HEK293 (cell line): Measurements from ENCODE around the gene HPCA.

Experiments used
- BCL11B ChIP-seq: fragments of 450-650 bp; formaldehyde crosslinking; IDR thresholded peaks from 2 replicates; pipeline ENCODE4 v1.5.1; 2016; ENCODE audit warnings: low read depth, missing biosample characterization, missing genetic modification characterization
- KLF9 ChIP-seq: fragments of 450-650 bp; formaldehyde crosslinking; IDR thresholded peaks from 2 replicates; pipeline ENCODE4 v1.5.1; 2016; ENCODE audit warnings: missing biosample characterization, missing genetic modification characterization, low read depth
- ZNF155 ChIP-seq: fragments of 450-650 bp; formaldehyde crosslinking; IDR thresholded peaks from 2 replicates; pipeline ENCODE4 v1.5.1; 2016; ENCODE audit warnings: missing biosample characterization, missing genetic modification characterization
- ZNF366 ChIP-seq: fragments of 450-650 bp; formaldehyde crosslinking; conservative IDR thresholded peaks from 2 replicates; pipeline ENCODE4 v1.5.1; 2016; ENCODE audit warnings: missing biosample characterization, missing genetic modification characterization
- ZNF629 ChIP-seq: fragments of 450-650 bp; formaldehyde crosslinking; IDR thresholded peaks from 2 replicates; pipeline ENCODE4 v1.5.1; 2017; ENCODE audit warnings: missing biosample characterization, missing genetic modification characterization
- ZNF830 ChIP-seq: fragments of 450-650 bp; IDR thresholded peaks from 2 replicates; pipeline ENCODE4 v1.5.0; 2018; ENCODE audit warnings: missing biosample characterization, missing genetic modification characterization, low read depth, mild to moderate bottlenecking, moderate library complexity
- TF ChIP-seq, protein P1 (sequence below): fragments of 450-650 bp; formaldehyde crosslinking; IDR thresholded peaks from 2 replicates; pipeline ENCODE4 v1.5.1; 2016; ENCODE audit warnings: missing biosample characterization, missing genetic modification characterization
- TF ChIP-seq, protein P2 (sequence below): fragments of 450-650 bp; formaldehyde crosslinking; IDR thresholded peaks from 2 replicates; pipeline ENCODE4 v1.5.1; 2016; ENCODE audit warnings: missing biosample characterization, missing genetic modification characterization

DNA sequence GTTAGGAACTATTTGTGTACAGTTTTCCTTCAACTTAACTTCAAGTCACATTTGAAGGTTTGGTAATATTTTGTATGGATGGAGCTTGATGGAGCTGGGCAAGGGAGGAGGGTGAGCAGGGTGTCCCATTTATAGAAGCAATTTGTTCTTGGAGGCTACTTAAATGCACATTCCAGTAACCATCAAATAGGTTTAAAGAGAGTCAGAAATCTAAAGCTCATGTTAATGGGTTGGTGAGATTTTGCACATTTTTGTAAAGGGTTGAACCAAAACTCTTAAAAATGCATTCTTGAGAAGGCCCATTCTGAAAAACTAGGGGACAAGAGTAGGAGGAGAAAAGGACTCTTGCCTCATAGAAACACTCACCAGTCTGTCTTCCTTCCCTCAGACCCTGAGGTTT, 25.7 kb upstream of the HPCA start:
- TF ChIP-seq, protein P1, sequence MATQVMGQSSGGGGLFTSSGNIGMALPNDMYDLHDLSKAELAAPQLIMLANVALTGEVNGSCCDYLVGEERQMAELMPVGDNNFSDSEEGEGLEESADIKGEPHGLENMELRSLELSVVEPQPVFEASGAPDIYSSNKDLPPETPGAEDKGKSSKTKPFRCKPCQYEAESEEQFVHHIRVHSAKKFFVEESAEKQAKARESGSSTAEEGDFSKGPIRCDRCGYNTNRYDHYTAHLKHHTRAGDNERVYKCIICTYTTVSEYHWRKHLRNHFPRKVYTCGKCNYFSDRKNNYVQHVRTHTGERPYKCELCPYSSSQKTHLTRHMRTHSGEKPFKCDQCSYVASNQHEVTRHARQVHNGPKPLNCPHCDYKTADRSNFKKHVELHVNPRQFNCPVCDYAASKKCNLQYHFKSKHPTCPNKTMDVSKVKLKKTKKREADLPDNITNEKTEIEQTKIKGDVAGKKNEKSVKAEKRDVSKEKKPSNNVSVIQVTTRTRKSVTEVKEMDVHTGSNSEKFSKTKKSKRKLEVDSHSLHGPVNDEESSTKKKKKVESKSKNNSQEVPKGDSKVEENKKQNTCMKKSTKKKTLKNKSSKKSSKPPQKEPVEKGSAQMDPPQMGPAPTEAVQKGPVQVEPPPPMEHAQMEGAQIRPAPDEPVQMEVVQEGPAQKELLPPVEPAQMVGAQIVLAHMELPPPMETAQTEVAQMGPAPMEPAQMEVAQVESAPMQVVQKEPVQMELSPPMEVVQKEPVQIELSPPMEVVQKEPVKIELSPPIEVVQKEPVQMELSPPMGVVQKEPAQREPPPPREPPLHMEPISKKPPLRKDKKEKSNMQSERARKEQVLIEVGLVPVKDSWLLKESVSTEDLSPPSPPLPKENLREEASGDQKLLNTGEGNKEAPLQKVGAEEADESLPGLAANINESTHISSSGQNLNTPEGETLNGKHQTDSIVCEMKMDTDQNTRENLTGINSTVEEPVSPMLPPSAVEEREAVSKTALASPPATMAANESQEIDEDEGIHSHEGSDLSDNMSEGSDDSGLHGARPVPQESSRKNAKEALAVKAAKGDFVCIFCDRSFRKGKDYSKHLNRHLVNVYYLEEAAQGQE (tag by site-specific recombination) = no peak
- TF ChIP-seq, protein P2, sequence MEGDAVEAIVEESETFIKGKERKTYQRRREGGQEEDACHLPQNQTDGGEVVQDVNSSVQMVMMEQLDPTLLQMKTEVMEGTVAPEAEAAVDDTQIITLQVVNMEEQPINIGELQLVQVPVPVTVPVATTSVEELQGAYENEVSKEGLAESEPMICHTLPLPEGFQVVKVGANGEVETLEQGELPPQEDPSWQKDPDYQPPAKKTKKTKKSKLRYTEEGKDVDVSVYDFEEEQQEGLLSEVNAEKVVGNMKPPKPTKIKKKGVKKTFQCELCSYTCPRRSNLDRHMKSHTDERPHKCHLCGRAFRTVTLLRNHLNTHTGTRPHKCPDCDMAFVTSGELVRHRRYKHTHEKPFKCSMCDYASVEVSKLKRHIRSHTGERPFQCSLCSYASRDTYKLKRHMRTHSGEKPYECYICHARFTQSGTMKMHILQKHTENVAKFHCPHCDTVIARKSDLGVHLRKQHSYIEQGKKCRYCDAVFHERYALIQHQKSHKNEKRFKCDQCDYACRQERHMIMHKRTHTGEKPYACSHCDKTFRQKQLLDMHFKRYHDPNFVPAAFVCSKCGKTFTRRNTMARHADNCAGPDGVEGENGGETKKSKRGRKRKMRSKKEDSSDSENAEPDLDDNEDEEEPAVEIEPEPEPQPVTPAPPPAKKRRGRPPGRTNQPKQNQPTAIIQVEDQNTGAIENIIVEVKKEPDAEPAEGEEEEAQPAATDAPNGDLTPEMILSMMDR (tag by site-specific recombination) = no peak
- TF ChIP-seq ZNF830 (tag by site-specific recombination) (no peak), BCL11B (tag by site-specific recombination) (no peak), ZNF629 (no peak), ZNF366 (tag by site-specific recombination) (no peak), ZNF155 (tag by site-specific recombination) (no peak), KLF9 (no peak)
